ENCODE results near the gene SHANK1.

SHANK1 gene

GRCh38 chr19:50728084-50728737, 8.6 kb upstream of the SHANK1 start:
- no peak for DNase-seq (ENCODE audit: low read depth)

DNA sequence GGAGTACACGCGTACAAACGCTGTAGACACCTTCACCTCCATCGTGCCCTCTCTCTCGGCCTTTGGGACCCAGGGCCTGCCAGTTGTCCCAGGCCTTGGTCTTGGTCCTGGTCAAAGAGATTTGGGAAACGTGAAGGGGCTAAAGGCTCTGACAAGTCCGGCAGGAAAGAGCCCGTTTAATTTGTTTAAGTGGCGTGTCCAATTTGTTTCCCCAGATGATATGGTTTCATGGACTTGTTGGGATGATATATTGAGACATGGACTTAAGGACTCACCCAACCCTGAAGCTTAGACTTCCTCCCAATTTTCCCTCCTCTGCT, 6.3 kb upstream of the SHANK1 start:
- no peak for DNase-seq (ENCODE audit: low read depth)

- no peak for DNase-seq (ENCODE audit: low read depth)
Observed at GRCh38 chr19:50725218-50725910, 5.8 kb upstream of the SHANK1 start.

GRCh38 chr19:50724522-50725217, 5.1 kb upstream of the SHANK1 start:
- DNase-seq (ENCODE audit: low read depth) = peak; percentile 98

DNA sequence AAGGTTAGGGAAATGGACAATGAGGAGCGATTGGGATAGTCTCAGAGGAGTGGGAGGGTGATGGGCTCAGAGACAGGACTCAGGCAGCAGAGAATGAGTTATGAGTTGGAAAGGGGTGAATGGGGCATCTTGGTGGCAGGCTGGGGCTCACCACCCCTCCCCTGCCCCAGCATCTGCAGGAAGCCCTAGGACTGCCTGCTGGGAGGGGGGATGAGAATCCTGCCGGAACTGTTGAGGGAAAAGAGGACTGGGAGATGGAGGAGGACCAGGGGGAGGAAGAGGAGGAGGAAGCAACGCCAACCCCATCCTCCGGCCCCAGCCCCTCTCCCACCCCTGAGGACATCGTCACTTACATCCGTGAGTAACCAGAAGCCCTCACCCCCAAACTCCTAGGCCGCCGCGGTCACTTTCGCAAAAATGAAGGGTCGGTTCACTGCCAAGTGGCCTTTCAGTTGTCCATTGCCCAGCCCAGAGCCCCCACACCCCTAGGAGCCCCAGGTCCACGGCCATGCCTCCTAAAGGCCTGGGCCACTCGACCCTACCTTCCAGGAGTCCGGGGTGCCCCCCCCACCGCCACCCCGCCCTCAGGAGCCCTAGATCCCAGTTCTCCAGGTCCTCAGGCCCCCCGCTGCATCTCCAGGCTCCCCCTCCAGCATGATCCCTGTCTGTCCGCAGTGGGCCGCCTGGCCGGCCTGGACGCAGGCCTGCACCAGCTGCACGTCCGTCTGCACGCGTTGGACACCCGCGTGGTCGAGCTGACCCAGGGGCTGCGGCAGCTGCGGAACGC, 4.3 kb upstream of the SHANK1 start:
- no peak for DNase-seq (ENCODE audit: low read depth)

- peak; percentile 68 for DNase-seq (ENCODE audit: low read depth)
Observed at GRCh38 chr19:50723069-50723468, 3.5 kb upstream of the SHANK1 start, which contains the start of gene CLEC11A. Gene CLEC11A, plus strand, starts transcription at chr19:50723364. Its CDS starts 162 bp downstream, at chr19:50723526.

DNA sequence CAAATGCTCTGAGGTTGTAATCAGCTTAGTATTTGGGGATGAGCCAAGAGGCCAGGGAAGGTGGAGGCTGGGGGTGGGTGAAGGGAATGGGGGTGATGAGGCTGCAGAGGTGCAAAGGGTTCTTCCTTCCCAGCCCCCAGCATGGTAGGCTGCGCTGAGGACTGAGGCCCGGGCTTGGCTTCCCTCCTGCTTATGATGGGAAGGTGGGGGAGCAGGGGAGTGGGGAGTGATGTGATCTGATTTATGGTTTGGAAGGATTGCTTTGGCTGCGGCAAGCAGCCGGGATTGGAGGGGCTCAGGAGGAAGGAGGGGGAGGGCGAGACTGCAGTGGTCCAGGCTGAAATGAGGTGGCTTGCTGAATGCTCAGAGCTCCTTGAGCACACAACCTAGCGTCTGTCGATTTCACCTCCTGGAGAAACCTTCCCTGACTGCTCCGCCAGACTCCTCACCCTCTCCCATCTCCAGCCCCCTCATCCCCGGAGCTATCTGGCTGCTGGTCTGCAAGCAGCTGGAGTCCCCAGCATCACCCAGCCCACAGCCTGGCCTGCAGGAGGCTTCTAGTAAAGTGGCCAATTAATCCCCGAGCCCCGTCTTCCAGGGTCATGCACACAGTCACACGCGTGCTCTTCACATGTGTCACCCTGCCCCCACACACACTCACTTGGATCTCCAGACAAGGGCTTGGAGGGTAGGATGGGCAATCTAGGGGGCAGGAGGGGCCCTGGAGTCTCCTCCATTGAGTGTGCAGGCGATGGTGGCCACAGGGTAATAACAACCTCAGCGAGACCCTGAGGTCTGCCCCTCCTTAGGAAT, 2.8 kb upstream of the SHANK1 start:
- DNase-seq (ENCODE audit: low read depth) = no peak

DNA sequence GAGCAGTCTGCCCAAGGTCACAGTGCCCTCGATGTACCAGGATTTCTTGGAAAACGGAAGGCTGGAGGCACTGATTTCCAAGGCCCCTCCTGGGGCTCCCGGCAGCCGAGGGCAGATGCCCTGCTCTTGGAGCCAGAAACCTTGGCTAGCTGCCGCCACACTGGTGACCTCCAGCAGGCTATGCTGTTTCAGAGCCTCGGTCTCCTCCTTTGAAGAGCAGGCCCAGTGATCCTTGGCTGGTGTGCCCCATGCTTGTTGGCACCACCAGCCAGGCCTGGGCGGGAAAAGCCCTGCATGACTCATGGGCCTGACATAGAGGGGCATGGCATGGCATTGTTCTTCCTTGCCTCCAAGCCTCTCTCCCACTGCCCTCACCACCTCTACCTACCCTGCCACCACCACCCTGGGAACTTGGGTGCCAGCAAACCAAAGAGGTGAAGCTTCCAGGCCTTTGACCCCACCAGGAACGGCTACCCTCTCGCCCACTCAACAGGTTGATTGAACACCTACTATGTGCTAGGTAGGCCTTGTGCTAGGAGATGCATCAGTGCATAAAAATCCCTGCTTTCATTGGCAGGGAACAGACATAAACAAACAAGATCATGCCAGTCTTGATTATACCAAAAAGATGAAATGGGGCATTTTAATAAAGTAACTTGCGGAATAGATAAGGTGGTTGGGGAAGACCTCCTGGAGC, 2.0 kb upstream of the SHANK1 start:
- no peak for DNase-seq (ENCODE audit: low read depth)

DNA sequence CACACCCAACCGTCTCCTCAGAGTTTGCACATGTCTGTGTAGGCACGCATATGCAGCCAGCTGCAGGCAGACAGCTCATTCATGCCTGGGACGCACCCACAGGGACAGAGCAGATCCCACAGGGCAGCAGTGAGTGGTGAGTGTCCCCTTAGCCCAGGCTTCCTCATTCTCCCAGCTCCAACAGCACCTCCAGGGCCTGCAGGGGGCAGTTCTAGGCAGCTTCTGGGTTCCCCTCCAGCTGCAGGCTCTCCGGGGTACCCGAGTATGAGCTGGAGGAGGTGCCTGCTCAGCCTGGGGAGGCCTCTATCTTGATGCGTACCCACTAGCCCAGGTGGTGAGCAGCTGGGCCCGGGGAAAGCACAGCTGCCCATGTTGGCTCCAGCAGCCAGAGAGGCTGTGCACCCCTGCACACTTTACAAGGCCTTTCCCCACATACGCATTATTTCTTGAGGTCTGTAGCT, 1.3 kb upstream of the SHANK1 start:
- DNase-seq (ENCODE audit: low read depth) = peak; percentile 64

DNA sequence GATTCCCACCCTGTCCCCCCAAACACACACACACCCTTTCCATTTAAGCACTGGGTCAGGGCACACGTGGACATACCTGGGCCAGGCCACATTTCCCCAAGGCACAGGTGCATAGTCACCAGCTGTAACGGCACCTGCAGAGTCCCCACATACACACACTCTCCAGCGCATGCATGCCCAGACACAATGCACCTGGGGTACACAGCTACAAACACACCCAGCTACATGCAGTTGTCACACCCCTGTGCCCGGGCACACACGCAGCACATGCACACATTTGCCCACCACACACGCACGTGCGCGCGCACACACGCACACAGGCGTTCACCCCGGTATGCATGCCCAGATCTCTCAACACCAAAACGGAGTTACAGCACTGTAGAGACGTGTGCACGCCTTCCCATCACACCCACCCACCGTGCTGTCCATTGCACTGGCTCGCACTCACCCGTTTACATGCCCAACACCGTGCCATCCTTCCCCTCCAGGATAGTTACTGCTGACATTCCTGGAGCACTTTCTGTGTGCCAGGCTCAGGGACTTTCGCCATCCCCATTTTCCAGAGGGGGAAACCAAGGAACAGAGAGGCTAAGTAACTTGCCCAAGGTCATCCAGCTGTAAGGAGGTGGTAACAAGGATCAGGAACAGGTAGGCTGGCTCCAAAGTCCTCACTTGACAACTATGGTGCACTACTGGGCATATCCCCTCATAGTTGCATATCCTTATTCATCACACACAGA, 749 bp upstream of the SHANK1 start:
- no peak for DNase-seq (ENCODE audit: low read depth)

DNA sequence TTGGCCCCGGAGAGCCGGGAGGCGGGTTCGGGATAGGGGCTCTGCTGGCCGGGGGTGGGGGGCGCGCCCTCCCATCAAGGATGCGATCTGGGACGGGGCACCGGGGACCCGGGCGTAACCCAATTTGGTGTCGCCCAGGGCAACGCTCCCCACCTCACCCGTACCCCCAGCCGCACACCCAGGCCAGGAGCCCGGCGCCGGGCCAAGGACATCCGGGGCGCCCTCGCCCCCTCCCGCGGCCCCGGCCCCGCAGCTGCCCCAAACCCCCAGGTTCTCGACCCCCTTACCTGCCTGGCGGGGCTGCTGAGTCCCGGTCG, 525 bp downstream of the SHANK1 start:
- DNase-seq (ENCODE audit: low read depth) = no peak

DNA sequence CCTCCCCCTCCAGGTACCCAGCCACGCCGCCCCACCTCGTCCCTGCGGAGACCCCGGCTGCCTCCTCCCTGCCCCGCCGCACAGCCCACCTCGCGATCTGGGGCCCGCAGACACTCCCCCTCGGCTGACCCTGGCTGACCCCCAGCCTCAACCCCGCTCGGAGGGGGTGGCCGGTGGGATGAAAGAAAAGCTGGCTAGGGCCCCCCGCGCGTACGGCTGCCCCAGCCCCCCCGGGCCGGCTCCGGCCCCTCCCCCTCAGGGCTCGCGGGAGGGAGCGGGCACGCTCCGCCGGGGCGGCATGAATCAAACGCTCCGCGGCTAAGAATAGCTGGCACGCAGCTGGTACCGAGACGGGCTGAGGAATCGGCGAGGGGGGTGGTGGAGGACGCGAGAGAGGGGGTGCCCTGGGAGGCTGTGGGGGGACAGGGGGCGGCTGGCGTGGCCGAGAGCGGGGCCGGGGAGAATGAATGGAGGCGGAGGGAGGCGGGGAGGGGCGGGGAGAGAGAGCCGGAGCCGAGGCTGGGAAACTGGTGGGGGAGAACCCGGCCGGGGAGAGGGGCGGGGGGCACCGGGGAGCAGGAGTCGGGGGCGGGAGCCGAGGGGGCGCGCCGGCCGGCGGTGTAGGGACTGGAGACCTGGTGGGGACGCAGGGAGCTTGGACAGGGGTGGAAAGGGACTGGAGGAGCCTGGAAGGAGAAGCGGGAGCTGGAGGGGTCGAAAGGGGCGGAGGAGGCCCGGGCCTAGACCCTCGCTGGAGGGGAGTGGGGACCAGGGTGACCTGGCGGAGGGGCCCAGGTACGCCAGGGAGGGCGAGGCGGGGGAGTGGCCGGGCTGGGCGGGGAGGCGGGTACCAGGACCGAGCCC, 1.1 kb downstream of the SHANK1 start:
- no peak for DNase-seq (ENCODE audit: low read depth)

GRCh38 chr19:50717891-50718254, 1.7 kb downstream of the SHANK1 start:
- no peak for DNase-seq (ENCODE audit: low read depth)

- no peak for DNase-seq (ENCODE audit: low read depth)
Observed at GRCh38 chr19:50717026-50717723, 2.4 kb downstream of the SHANK1 start.

GRCh38 chr19:50716178-50717025, 3.2 kb downstream of the SHANK1 start:
- DNase-seq (ENCODE audit: low read depth) = no peak

DNA sequence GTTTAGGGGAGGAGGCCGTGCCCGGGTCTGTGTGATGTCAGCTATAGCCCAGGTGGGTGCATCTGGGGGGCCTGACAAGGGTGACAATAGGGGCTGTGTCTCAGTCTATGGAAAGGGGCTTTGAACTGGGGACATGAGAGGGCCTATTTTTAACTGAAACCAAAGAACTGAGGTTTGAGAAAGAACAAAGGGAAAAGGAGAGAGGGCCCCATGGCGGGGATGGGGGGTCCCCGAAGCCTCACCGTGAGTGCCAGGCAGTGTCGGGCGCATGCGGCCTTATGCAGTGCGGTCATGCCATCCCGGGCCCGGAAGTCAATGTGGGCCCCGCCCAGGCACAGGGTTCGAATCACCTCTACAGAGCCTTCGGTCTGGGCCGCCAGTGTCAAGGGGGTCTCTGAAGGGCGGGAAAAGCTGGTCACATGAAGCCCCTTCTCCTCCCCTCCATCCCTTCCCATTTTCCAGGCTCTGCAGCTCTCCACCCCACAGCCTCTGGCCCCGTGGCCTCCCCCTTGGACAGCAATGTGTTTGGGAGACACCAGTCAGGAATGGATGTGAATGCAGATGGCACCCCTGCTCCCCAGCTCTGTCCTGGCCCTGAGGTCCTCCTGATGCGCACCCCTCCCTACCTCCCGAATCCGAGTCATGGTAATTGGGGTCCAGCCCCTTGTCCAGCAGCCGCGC, 5.9 kb downstream of the SHANK1 start:
- no peak for DNase-seq (ENCODE audit: low read depth)

- no peak for DNase-seq (ENCODE audit: low read depth)
Observed at GRCh38 chr19:50712833-50713232, 6.8 kb downstream of the SHANK1 start.

All from GM04504 (cell line).